H9 (cell line): Measurements from ENCODE around the gene STRA6. TPM values are rescaled to one million over a fixed set of nuclear protein-coding genes. Genes with fewer than 3 reads are reported as not detected.

Source experiments
- DNase-seq: peaks from one replicate; pipeline ENCODE4 v3.0.0-alpha.2; 2017
- H2AFZ ChIP-seq: one replicate; pipeline ENCODE4 v1.6.1; 2013; ENCODE audit warnings: mild to moderate bottlenecking, low read length, control low read depth, moderate library complexity
- H2AK5ac ChIP-seq: 2 replicates; pipeline ENCODE4 v1.6.1; 2013; ENCODE audit warnings: low read length, control low read depth, mixed read lengths; ENCODE audit not compliant: insufficient read length
- H2BK120ac ChIP-seq: one replicate; pipeline ENCODE4 v1.6.1; 2013; ENCODE audit warnings: low read depth, mild to moderate bottlenecking, low read length, control low read depth, inconsistent platforms; ENCODE audit not compliant: poor library complexity, severe bottlenecking
- H2BK12ac ChIP-seq: 2 replicates; pipeline ENCODE4 v1.6.1; 2013; ENCODE audit warnings: low read length, control low read depth, mixed read lengths, low read depth; ENCODE audit not compliant: insufficient read length
- H2BK15ac ChIP-seq: 2 replicates; pipeline ENCODE4 v1.6.1; 2013; ENCODE audit warnings: low read depth, low read length, control low read depth
- H2BK20ac ChIP-seq: one replicate; pipeline ENCODE4 v1.6.1; 2013; ENCODE audit warnings: low read depth, mild to moderate bottlenecking, low read length, control low read depth, inconsistent platforms; ENCODE audit not compliant: poor library complexity, severe bottlenecking
- H2BK5ac ChIP-seq: 2 replicates; pipeline ENCODE4 v1.6.1; 2013; ENCODE audit warnings: low read length, control low read depth, mixed read lengths; ENCODE audit not compliant: insufficient read length
- H3K14ac ChIP-seq: 2 replicates; pipeline ENCODE4 v1.6.1; 2013; ENCODE audit warnings: low read length, control low read depth; ENCODE audit not compliant: insufficient read depth
- H3K18ac ChIP-seq: 2 replicates; pipeline ENCODE4 v1.6.1; 2013; ENCODE audit warnings: low read depth, mild to moderate bottlenecking, mixed read lengths, low read length, control low read depth; ENCODE audit not compliant: insufficient read length
- H3K23ac ChIP-seq: 2 replicates; pipeline ENCODE4 v1.6.1; 2013; ENCODE audit warnings: low read length, control low read depth, mixed read lengths, low read depth; ENCODE audit not compliant: insufficient read length
- H3K23me2 ChIP-seq: 2 replicates; pipeline ENCODE4 v1.6.1; 2013; ENCODE audit warnings: low read depth, mild to moderate bottlenecking, mixed read lengths, low read length, control low read depth; ENCODE audit not compliant: insufficient read length, poor library complexity, severe bottlenecking
- H3K27ac ChIP-seq: 2 replicates; pipeline ENCODE4 v1.5.1; 2013; ENCODE audit warnings: low read length, control low read depth, mixed read lengths, low read depth; ENCODE audit not compliant: insufficient read length
- H3K27me3 ChIP-seq: 2 replicates; pipeline ENCODE4 v1.6.1; 2013; ENCODE audit warnings: low read length, control low read depth, inconsistent platforms; ENCODE audit not compliant: insufficient read depth
- H3K4ac ChIP-seq: 2 replicates; pipeline ENCODE4 v1.6.1; 2013; ENCODE audit warnings: low read depth, mild to moderate bottlenecking, control low read depth, inconsistent platforms, low read length, moderate library complexity
- H3K4me1 ChIP-seq: 2 replicates; pipeline ENCODE4 v1.6.1; 2013; ENCODE audit warnings: low read length, control low read depth, inconsistent platforms; ENCODE audit not compliant: insufficient read depth
- H3K4me2 ChIP-seq: 2 replicates; pipeline ENCODE4 v1.6.1; 2013; ENCODE audit warnings: low read length, control low read depth, mixed read lengths; ENCODE audit not compliant: insufficient read length, insufficient read depth
- H3K56ac ChIP-seq: 2 replicates; pipeline ENCODE4 v1.6.1; 2013; ENCODE audit warnings: low read depth, mild to moderate bottlenecking, mixed read lengths, low read length, control low read depth; ENCODE audit not compliant: insufficient read length
- H3K79me1 ChIP-seq: 2 replicates; pipeline ENCODE4 v1.6.1; 2013; ENCODE audit warnings: low read depth, mild to moderate bottlenecking, moderate library complexity, low read length, control low read depth, inconsistent platforms; ENCODE audit not compliant: insufficient read depth, poor library complexity, severe bottlenecking
- H3K79me2 ChIP-seq: 2 replicates; pipeline ENCODE4 v1.6.1; 2013; ENCODE audit warnings: low read length, control low read depth, inconsistent platforms; ENCODE audit not compliant: insufficient read depth
- H3K9ac ChIP-seq: 2 replicates; pipeline ENCODE4 v1.6.1; 2013; ENCODE audit warnings: low read length, control low read depth, mixed read lengths; ENCODE audit not compliant: insufficient read length; ENCODE audit errors: extremely low read depth
- H3K9me3 ChIP-seq: one replicate; pipeline ENCODE4 v1.6.1; 2013; ENCODE audit warnings: low read depth, low read length, inconsistent platforms; ENCODE audit not compliant: control insufficient read depth
- H3T11ph ChIP-seq: one replicate; pipeline ENCODE4 v1.6.1; 2013; ENCODE audit warnings: mild to moderate bottlenecking, low read length, control low read depth, inconsistent platforms
- H4K20me1 ChIP-seq: one replicate; pipeline ENCODE4 v1.6.1; 2013; ENCODE audit not compliant: control insufficient read depth, insufficient read length, insufficient read depth
- H4K5ac ChIP-seq: 2 replicates; pipeline ENCODE4 v1.6.1; 2013; ENCODE audit warnings: low read depth, mild to moderate bottlenecking, mixed read lengths, low read length, control low read depth; ENCODE audit not compliant: insufficient read length
- H4K8ac ChIP-seq: replicated peaks from 2 replicates; pipeline ENCODE4 v1.6.1; 2013; ENCODE audit warnings: low read length, control low read depth, mixed read lengths, low read depth; ENCODE audit not compliant: insufficient read length
- H4K91ac ChIP-seq: 2 replicates; pipeline ENCODE4 v1.6.1; 2013; ENCODE audit warnings: low read depth, mild to moderate bottlenecking, moderate library complexity, mixed read lengths, low read length, control low read depth; ENCODE audit not compliant: insufficient read length
- H3K27ac Mint-ChIP-seq, 3 experiments: 2 replicates in 2 of 3; 3 replicates in 1 of 3; pipeline ENCODE4 v1.8.0; 2020 to 2021; ENCODE audit warnings: mixed read lengths in 3 of 3, mild to moderate bottlenecking in 1 of 3, moderate library complexity in 1 of 3
- H3K27me3 Mint-ChIP-seq: 2 replicates; pipeline ENCODE4 v1.8.0; 2021; ENCODE audit warnings: low read depth, mild to moderate bottlenecking, moderate library complexity, mixed read lengths
- H3K36me3 Mint-ChIP-seq, 3 experiments: 2 replicates in 2 of 3; 3 replicates in 1 of 3; pipeline ENCODE4 v1.8.0; 2020 to 2021; ENCODE audit warnings: low read depth in 3 of 3, mixed read lengths in 3 of 3; ENCODE audit not compliant: insufficient read depth in 1 of 3
- H3K4me1 Mint-ChIP-seq, 2 experiments: 2 replicates each; pipeline ENCODE4 v1.8.0; 2020; ENCODE audit warnings: mixed read lengths in 2 of 2
- H3K4me3 Mint-ChIP-seq, 2 experiments: 2 replicates in 1 of 2; 3 replicates in 1 of 2; pipeline ENCODE4 v1.8.0; 2020 to 2021; ENCODE audit warnings: mild to moderate bottlenecking in 2 of 2, mixed read lengths in 2 of 2, moderate library complexity in 1 of 2
- H3K9me3 Mint-ChIP-seq, 2 experiments: 2 replicates in 1 of 2; 3 replicates in 1 of 2; pipeline ENCODE4 v1.8.0; 2020; ENCODE audit warnings: mild to moderate bottlenecking in 2 of 2, mixed read lengths in 2 of 2, moderate library complexity in 1 of 2
- WGBS: extraction: QIAGEN DNeasy Blood & Tissue Kit; methylation state at CpG from one replicate; pipeline ENCODE4 v1.1.7; 2013; ENCODE audit warnings: missing lambda C conversion rate, low lambda C conversion rate, mixed read lengths; ENCODE audit not compliant: insufficient read length; ENCODE audit errors: extremely low coverage; 5-methylcytosine and 5-hydroxymethylcytosine counted together
- total RNA-seq: library from RNA; stranded (reverse); gene quantifications from 2 replicates; pipeline ENCODE4 v1.2.1, GENCODE V29; 2021
- TF ChIP-seq, protein P1 (sequence below): fragments of 200-600 bp; sonication (generic); conservative IDR thresholded peaks from 3 replicates; pipeline ENCODE4 v1.8.0; 2021; ENCODE audit warnings: antibody characterized with exemption, mild to moderate bottlenecking

STRA6 gene
- total RNA-seq, 1 experiment from 2014 or later = 12.8 TPM

DNA sequence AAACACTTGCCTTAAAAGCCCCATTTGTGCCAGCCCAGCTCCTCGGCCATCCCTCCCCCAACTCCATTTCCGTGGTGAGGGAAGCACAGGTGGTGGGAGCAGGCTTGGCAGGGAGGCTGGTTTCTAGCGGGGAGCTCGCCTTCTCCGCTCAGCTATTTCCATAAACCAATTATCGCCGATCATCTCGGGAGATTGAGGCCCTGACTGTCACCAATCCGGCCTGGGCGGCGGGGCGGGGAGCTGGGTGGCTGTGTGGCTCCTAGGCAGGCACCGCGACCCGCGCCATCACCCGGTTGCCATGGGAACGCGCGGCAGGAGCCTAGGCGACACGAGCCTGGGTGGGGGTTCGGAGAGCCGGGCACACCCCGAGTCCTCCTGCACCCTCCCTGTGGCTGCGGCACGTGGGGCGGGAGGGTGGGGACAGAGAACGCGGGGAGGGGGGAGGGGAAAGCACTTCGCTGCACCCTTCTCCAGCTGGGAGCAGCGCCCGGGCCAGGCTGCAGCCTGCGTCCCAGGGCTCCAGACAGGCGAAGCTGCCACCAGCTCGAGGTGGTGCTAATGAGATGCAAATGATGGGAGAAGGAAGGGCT, 42.9 kb upstream of the STRA6 start:
- H4K8ac ChIP-seq = no peak overlapping the region
- H4K20me1 ChIP-seq = no peaks in the 10 kb centered on the region
- no peak overlapping the region for H4K91ac ChIP-seq
- no peak overlapping the region; a peak in 1 of 7 replicates for H3K27ac Mint-ChIP-seq
- peaks cover 3% of the 10 kb centered on the region for H3K23me2 ChIP-seq
- H3K4ac ChIP-seq = no peak overlapping the region
- peak overlapping the region; percentile 41 for H3K4me2 ChIP-seq
- H3K23ac ChIP-seq = no peak overlapping the region
- no peak overlapping the region for H2BK120ac ChIP-seq
- no peaks in the 10 kb centered on the region for H3K79me1 ChIP-seq
- no peaks in the 10 kb centered on the region for H3K9me3 Mint-ChIP-seq
- H2AK5ac ChIP-seq = no peak overlapping the region
- H3K79me2 ChIP-seq = no peaks in the 10 kb centered on the region
- H3K14ac ChIP-seq = no peak overlapping the region
- peaks cover 27 to 46% of the 10 kb centered on the region in 2 experiments for H3K4me1 Mint-ChIP-seq
- H2AFZ ChIP-seq = no peak overlapping the region
- no peaks in the 10 kb centered on the region; a peak in 1 of 7 replicates for H3K36me3 Mint-ChIP-seq
- H3K4me3 Mint-ChIP-seq = peak overlapping the region; percentile 51 to 73; a peak in 4 of 5 replicates
- no peak overlapping the region for H3T11ph ChIP-seq
- H3K9ac ChIP-seq = no peak overlapping the region
- H3K27ac ChIP-seq = no peak overlapping the region
- H3K18ac ChIP-seq = no peak overlapping the region
- H3K27me3 Mint-ChIP-seq = peaks cover 58% of the 10 kb centered on the region
- no peaks in the 10 kb centered on the region; the same call in 1 of the 2 replicates for H3K27me3 ChIP-seq
- peak; percentile 67 for DNase-seq
- no peak overlapping the region for H3K56ac ChIP-seq
- no peaks in the 10 kb centered on the region for H3K9me3 ChIP-seq
- TF ChIP-seq, protein P1, sequence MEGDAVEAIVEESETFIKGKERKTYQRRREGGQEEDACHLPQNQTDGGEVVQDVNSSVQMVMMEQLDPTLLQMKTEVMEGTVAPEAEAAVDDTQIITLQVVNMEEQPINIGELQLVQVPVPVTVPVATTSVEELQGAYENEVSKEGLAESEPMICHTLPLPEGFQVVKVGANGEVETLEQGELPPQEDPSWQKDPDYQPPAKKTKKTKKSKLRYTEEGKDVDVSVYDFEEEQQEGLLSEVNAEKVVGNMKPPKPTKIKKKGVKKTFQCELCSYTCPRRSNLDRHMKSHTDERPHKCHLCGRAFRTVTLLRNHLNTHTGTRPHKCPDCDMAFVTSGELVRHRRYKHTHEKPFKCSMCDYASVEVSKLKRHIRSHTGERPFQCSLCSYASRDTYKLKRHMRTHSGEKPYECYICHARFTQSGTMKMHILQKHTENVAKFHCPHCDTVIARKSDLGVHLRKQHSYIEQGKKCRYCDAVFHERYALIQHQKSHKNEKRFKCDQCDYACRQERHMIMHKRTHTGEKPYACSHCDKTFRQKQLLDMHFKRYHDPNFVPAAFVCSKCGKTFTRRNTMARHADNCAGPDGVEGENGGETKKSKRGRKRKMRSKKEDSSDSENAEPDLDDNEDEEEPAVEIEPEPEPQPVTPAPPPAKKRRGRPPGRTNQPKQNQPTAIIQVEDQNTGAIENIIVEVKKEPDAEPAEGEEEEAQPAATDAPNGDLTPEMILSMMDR = no peak
- H2BK12ac ChIP-seq = no peak overlapping the region
- WGBS = no CpG with 5 or more reads among the region's 36 CpGs
- H2BK5ac ChIP-seq = no peak overlapping the region
- no peaks in the 10 kb centered on the region for H3K4me1 ChIP-seq
- no peak overlapping the region for H2BK20ac ChIP-seq
- no peak overlapping the region for H2BK15ac ChIP-seq
- no peak overlapping the region for H4K5ac ChIP-seq
